Muscle layer of duodenum (tissue), 2 donors: ENCODE results near the gene NEUROD1.
"Not testable (repeated sequence)": the region's sequence is repeated elsewhere in the genome, so short reads cannot be mapped to it uniquely, and the experiment has no call there.

Experiments used
- H3K27ac ChIP-seq: one replicate; pipeline ENCODE4 v1.7.0; 2013; ENCODE audit warnings: mild to moderate bottlenecking, low read length
- H3K27me3 ChIP-seq: one replicate; pipeline ENCODE4 v1.7.0; 2013; ENCODE audit warnings: low read depth, mild to moderate bottlenecking, control low read depth, low read length
- H3K36me3 ChIP-seq, 2 donors: one replicate each; pipeline ENCODE4 v1.7.0; 2013; ENCODE audit warnings: low read length in 2 of 2, control low read depth in 1 of 2, mild to moderate bottlenecking in 1 of 2; ENCODE audit not compliant: insufficient read depth in 2 of 2, control insufficient read depth in 1 of 2
- H3K4me1 ChIP-seq, 2 donors: one replicate each; pipeline ENCODE4 v1.7.0; 2013; ENCODE audit warnings: low read length in 2 of 2, mild to moderate bottlenecking in 2 of 2, control low read depth in 1 of 2, moderate library complexity in 1 of 2; ENCODE audit not compliant: insufficient read depth in 2 of 2, control insufficient read depth in 1 of 2
- H3K4me3 ChIP-seq, 2 donors: one replicate each; pipeline ENCODE4 v1.7.0; 2013; ENCODE audit warnings: low read length in 2 of 2, low read depth in 1 of 2, mild to moderate bottlenecking in 1 of 2
- H3K9me3 ChIP-seq, 2 donors: one replicate each; pipeline ENCODE4 v1.7.0; 2013; ENCODE audit warnings: low read length in 2 of 2, control low read depth in 1 of 2, mild to moderate bottlenecking in 1 of 2; ENCODE audit not compliant: control insufficient read depth in 1 of 2
- donor health status: healthy.

NEUROD1 gene

GRCh38 chr2:181680055-181680936 lies at the start of gene NEUROD1:
TSS of gene NEUROD1 (minus strand) at chr2:181680517. CDS start at chr2:181678860, 1,657 bp downstream.
- Histone ChIP-seq H3K36me3 (no peaks in the 10 kb centered on the region), H3K9me3 (no peaks in the 10 kb centered on the region), H3K27me3 (peaks cover 75% of the 10 kb centered on the region), H3K4me1 (peaks cover 0 to 40% of the 10 kb centered on the region in 2 donors), H3K4me3 (peak within 1 kb of the TSS; percentile 19 to 44), H3K27ac (no peak within 1 kb of the TSS)

DNA sequence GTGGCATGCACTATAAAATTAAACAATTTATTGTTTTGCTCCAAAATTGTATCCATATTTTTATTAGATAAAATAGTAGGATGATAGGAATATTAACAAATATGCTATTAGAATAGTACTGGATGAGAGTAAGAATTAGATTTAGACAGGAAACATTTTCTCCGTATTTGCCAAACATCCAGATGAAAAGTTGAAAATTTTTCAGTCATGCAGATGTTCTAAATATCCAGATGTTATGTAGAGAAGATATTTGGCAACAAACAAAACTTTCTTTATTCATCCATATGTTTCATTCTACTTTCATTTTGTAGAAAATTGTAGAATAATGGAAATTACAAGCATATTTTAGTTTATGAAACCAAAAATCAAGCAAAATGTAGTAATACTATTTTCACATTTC lies 45.2 kb upstream of the NEUROD1 start:
- Histone ChIP-seq H3K9me3 (peaks cover 0 to 3% of the 10 kb centered on the region in 2 donors), H3K36me3 (no peaks in the 10 kb centered on the region), H3K27me3 (no peaks in the 10 kb centered on the region), H3K4me3 (no peak overlapping the region), H3K4me1 (no peaks in the 10 kb centered on the region), H3K27ac (no peak overlapping the region)

- no peaks in the 10 kb centered on the region for H3K4me1 ChIP-seq
- no peak overlapping the region for H3K27ac ChIP-seq
- H3K36me3 ChIP-seq = no peaks in the 10 kb centered on the region
- no peaks in the 10 kb centered on the region for H3K27me3 ChIP-seq
- H3K4me3 ChIP-seq = no peak overlapping the region
- peaks cover 0 to 3% of the 10 kb centered on the region in 2 donors for H3K9me3 ChIP-seq
Observed at GRCh38 chr2:181724662-181725061, 44.3 kb upstream of the NEUROD1 start.

DNA sequence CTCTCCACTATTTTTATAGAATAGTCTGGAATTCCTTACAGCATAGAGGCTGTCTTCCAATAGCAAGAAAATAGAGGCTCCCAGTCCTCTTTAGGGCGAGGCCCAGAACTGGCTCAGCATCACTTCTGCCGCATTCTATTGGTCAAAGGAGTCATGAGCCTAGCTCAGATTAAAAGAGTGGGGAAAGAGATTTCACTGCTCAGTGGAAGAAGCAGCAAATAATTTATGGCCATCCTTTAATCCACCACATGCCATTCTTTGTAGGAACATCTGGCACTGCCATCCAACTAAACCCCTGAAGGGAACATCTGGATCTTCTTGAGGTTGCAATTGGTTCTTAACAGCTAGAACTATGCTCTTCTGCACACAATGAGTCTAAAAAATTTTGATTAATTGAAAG lies 43.4 kb upstream of the NEUROD1 start:
- Histone ChIP-seq H3K4me3 (no peak overlapping the region), H3K27ac (no peak overlapping the region), H3K27me3 (no peaks in the 10 kb centered on the region), H3K4me1 (no peaks in the 10 kb centered on the region), H3K36me3 (no peaks in the 10 kb centered on the region), H3K9me3 (peaks cover 0 to 3% of the 10 kb centered on the region in 2 donors)

- Histone ChIP-seq H3K27ac (no peak overlapping the region), H3K27me3 (no peaks in the 10 kb centered on the region), H3K4me1 (no peaks in the 10 kb centered on the region), H3K36me3 (no peaks in the 10 kb centered on the region), H3K4me3 (no peak overlapping the region), H3K9me3 (no peaks in the 10 kb centered on the region)
Observed at GRCh38 chr2:181715033-181715630, 34.8 kb upstream of the NEUROD1 start.

- H3K27ac ChIP-seq, H3K4me3 ChIP-seq, H3K27me3 ChIP-seq, H3K36me3 ChIP-seq, H3K4me1 ChIP-seq, H3K9me3 ChIP-seq: not testable (repeated sequence)
Observed at GRCh38 chr2:181711051-181711450, 30.7 kb upstream of the NEUROD1 start.

GRCh38 chr2:181702519-181702918 lies 22.2 kb upstream of the NEUROD1 start:
- not testable (repeated sequence) for H3K4me3 ChIP-seq, H3K4me1 ChIP-seq, H3K27ac ChIP-seq, H3K27me3 ChIP-seq, H3K9me3 ChIP-seq, H3K36me3 ChIP-seq

DNA sequence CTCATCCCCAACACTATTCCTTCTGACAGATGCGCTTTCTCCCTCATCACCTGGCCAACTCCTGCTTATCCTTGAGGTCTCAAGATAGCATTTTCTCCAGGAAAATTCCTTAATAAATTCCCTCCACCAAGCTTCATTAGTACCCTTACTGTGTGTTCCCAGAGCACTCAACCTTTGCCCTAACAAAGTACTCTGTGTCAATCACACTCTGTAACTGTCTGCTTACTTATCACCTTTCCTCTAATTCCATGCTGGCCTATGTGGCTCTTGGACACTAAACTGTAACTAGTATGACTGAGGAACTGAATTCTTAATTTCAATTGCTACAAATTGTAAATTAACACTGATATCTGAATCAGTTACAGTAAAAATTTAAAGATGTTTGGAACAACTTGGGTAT lies 17.9 kb upstream of the NEUROD1 start:
- no peak overlapping the region for H3K27ac ChIP-seq
- H3K4me1 ChIP-seq = no peaks in the 10 kb centered on the region
- no peaks in the 10 kb centered on the region for H3K27me3 ChIP-seq
- no peaks in the 10 kb centered on the region for H3K36me3 ChIP-seq
- no peak overlapping the region for H3K4me3 ChIP-seq
- peaks cover 0 to 3% of the 10 kb centered on the region in 2 donors for H3K9me3 ChIP-seq

DNA sequence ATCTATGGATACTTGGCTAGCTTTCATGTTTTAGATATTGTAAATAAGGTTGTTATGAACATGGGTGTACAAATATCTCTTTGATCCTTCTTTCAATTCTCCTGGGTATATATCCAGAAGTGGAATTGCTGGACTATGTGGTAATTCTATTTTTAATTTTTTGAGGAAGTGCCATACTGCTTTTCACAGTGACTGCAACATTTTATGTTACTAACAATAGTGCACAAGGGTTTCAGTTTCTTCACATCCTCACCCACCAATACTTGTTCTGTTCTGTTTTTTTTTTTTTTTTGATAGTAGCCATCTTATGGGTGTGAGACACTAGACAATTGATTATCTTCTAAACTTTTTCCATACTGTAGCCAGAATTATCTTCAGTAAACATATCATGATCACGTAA lies 17.3 kb upstream of the NEUROD1 start:
- peaks cover 0 to under 1% of the 10 kb centered on the region in 2 donors for H3K9me3 ChIP-seq
- no peak overlapping the region for H3K27ac ChIP-seq
- no peaks in the 10 kb centered on the region for H3K36me3 ChIP-seq
- no peaks in the 10 kb centered on the region for H3K4me1 ChIP-seq
- no peak overlapping the region for H3K4me3 ChIP-seq
- no peaks in the 10 kb centered on the region for H3K27me3 ChIP-seq

GRCh38 chr2:181697126-181697525 lies 16.8 kb upstream of the NEUROD1 start:
- Histone ChIP-seq H3K36me3 (no peaks in the 10 kb centered on the region), H3K4me3 (no peak overlapping the region), H3K4me1 (no peaks in the 10 kb centered on the region), H3K27ac (no peak overlapping the region), H3K27me3 (no peaks in the 10 kb centered on the region), H3K9me3 (no peaks in the 10 kb centered on the region)

GRCh38 chr2:181694271-181694670 lies 14.0 kb upstream of the NEUROD1 start:
- no peaks in the 10 kb centered on the region for H3K9me3 ChIP-seq
- H3K27ac ChIP-seq = no peak overlapping the region
- no peaks in the 10 kb centered on the region for H3K4me1 ChIP-seq
- H3K36me3 ChIP-seq = no peaks in the 10 kb centered on the region
- no peaks in the 10 kb centered on the region for H3K27me3 ChIP-seq
- no peak overlapping the region for H3K4me3 ChIP-seq
